HUES48 (cell line): ENCODE measurements around the gene SGCD.

ENCODE experiments used
- H3K27ac ChIP-seq: one replicate; pipeline ENCODE4 v1.7.0; 2013; ENCODE audit warnings: low read depth, low read length, inconsistent platforms
- H3K27me3 ChIP-seq: 2 replicates; pipeline ENCODE4 v1.6.1; 2013; ENCODE audit warnings: mild to moderate bottlenecking, low read length; ENCODE audit not compliant: control insufficient read depth, insufficient read depth
- H3K36me3 ChIP-seq: 2 replicates; pipeline ENCODE4 v1.6.1; 2013; ENCODE audit warnings: low read length; ENCODE audit not compliant: control insufficient read depth, insufficient read depth
- H3K4me1 ChIP-seq: 2 replicates; pipeline ENCODE4 v1.6.1; 2013; ENCODE audit warnings: mild to moderate bottlenecking, low read length; ENCODE audit not compliant: control insufficient read depth, insufficient read depth
- H3K4me3 ChIP-seq: 2 replicates; pipeline ENCODE4 v1.5.1; 2013; ENCODE audit warnings: mild to moderate bottlenecking, low read depth, low read length
- H3K9ac ChIP-seq: 2 replicates; pipeline ENCODE4 v1.6.1; 2013; ENCODE audit warnings: mild to moderate bottlenecking, low read depth, low read length, moderate library complexity
- H3K9me3 ChIP-seq: 2 replicates; pipeline ENCODE4 v1.6.1; 2013; ENCODE audit warnings: low read length; ENCODE audit not compliant: control insufficient read depth, insufficient read depth

The SGCD gene

GRCh38 chr5:156764176-156764971, 437.4 kb downstream of the SGCD start:
- no peaks in the 10 kb centered on the region for H3K27me3 ChIP-seq

DNA sequence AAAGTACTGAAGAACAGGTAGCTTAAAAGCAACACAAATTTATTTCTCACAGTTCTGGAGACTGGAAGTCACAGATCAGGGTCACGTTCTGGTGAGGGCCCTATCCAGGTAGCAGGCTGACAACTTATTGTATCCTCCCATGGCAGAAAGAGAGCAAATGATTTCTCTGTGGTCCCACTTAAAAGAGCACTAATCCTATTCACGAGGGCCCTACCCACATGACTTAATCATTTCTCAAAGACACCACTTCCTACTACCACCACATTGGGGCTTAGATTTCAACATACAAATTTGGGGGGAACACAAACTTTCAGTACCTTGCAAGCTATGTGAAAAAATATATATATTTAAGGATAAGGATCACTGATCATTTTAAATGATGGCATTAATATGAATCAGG, 447.3 kb downstream of the SGCD start:
- Histone ChIP-seq H3K4me3 (no peak overlapping the region), H3K9ac (no peak overlapping the region), H3K27ac (no peak overlapping the region), H3K36me3 (no peaks in the 10 kb centered on the region), H3K9me3 (no peaks in the 10 kb centered on the region), H3K4me1 (0 out of 2 replicates have a peak, but pooled peaks cover 3% of the 10 kb centered on the region), H3K27me3 (no peaks in the 10 kb centered on the region)

More at GRCh38 chr5:156764176-156764971, 437.4 kb downstream of the SGCD start:
- Histone ChIP-seq H3K4me3 (no peak overlapping the region), H3K4me1 (peaks cover 16% of the 10 kb centered on the region), H3K9ac (no peak overlapping the region), H3K36me3 (no peaks in the 10 kb centered on the region), H3K27ac (no peak overlapping the region), H3K9me3 (no peaks in the 10 kb centered on the region)

GRCh38 chr5:156778139-156778706, 451.3 kb downstream of the SGCD start:
- H3K27ac ChIP-seq, result no peak overlapping the region
- H3K4me1 ChIP-seq, result 0 out of 2 replicates have a peak, but pooled peaks cover 3% of the 10 kb centered on the region
- H3K27me3 ChIP-seq, result no peaks in the 10 kb centered on the region
- H3K9ac ChIP-seq, result no peak overlapping the region
- H3K4me3 ChIP-seq, result no peak overlapping the region
- H3K9me3 ChIP-seq, result no peaks in the 10 kb centered on the region
- H3K36me3 ChIP-seq, result no peaks in the 10 kb centered on the region

DNA sequence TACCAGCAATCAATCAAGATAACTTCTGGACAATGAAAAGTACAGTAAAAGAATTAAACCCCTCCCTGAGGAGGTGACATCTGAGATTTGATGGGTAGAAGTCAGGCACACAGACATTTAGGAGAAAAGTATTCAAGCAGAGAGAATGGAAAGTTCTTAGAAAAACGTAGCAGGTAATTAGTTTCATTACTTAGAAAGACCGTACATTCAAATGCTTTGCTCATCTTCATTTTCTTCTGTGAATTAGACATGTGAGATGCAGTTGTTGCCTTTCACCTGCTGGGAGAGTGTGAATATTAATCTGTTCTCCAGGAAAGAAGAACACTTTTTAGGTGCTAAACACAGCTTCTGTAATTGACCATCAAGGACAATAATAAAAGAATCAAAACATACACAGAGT, 451.8 kb downstream of the SGCD start:
- no peaks in the 10 kb centered on the region for H3K9me3 ChIP-seq
- H3K9ac ChIP-seq, result no peak overlapping the region
- no peaks in the 10 kb centered on the region for H3K36me3 ChIP-seq
- H3K27me3 ChIP-seq, result no peaks in the 10 kb centered on the region
- 0 out of 2 replicates have a peak, but pooled peaks cover 3% of the 10 kb centered on the region for H3K4me1 ChIP-seq
- H3K27ac ChIP-seq, result no peak overlapping the region
- H3K4me3 ChIP-seq, result no peak overlapping the region

- no peak overlapping the region for H3K27ac ChIP-seq
- no peaks in the 10 kb centered on the region for H3K36me3 ChIP-seq
- no peaks in the 10 kb centered on the region for H3K9me3 ChIP-seq
- 0 out of 2 replicates have a peak, but pooled peaks cover 3% of the 10 kb centered on the region for H3K4me1 ChIP-seq
- no peaks in the 10 kb centered on the region for H3K27me3 ChIP-seq
- H3K9ac ChIP-seq, result no peak overlapping the region
- no peak overlapping the region for H3K4me3 ChIP-seq
These were observed 452.5 kb downstream of the SGCD start for GRCh38 chr5:156779436-156779835.

- H3K27me3 ChIP-seq, result no peaks in the 10 kb centered on the region
- H3K4me3 ChIP-seq, result no peak overlapping the region
- H3K9me3 ChIP-seq, result no peaks in the 10 kb centered on the region
- H3K9ac ChIP-seq, result no peak overlapping the region
- H3K27ac ChIP-seq, result no peak overlapping the region
- H3K36me3 ChIP-seq, result no peaks in the 10 kb centered on the region
- H3K4me1 ChIP-seq, result 0 out of 2 replicates have a peak, but pooled peaks cover 3% of the 10 kb centered on the region
These were observed 456.1 kb downstream of the SGCD start for GRCh38 chr5:156783092-156783491.

- Histone ChIP-seq H3K27ac (no peak overlapping the region), H3K27me3 (no peaks in the 10 kb centered on the region), H3K9me3 (no peaks in the 10 kb centered on the region), H3K9ac (no peak overlapping the region), H3K4me1 (peaks cover 26% of the 10 kb centered on the region), H3K36me3 (no peaks in the 10 kb centered on the region), H3K4me3 (no peak overlapping the region)
These were observed 467.7 kb downstream of the SGCD start for GRCh38 chr5:156794687-156795086.

DNA sequence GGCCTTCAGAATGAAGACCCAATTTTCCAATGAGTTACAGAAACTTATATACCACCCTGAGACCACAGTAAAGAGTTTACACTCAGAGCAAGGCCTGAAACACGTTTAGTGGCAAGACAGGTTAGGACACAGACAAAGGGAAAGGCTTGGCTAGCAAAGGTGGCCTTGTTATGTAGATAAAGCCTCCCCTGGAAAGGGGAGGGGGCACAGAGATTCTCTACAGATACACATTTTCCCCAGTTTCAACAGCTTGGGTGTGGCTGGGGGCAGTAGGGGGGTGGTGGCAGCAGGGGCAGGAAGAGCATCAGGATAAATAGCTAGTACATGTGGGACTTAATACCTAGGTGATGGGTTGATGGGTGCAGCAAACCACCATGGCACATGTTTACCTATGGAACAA, 471.2 kb downstream of the SGCD start:
- Histone ChIP-seq H3K27me3 (no peaks in the 10 kb centered on the region), H3K4me1 (peaks cover 60% of the 10 kb centered on the region), H3K9ac (no peak overlapping the region), H3K9me3 (no peaks in the 10 kb centered on the region), H3K4me3 (no peak overlapping the region), H3K27ac (peak overlapping the region; percentile 15), H3K36me3 (no peaks in the 10 kb centered on the region)

DNA sequence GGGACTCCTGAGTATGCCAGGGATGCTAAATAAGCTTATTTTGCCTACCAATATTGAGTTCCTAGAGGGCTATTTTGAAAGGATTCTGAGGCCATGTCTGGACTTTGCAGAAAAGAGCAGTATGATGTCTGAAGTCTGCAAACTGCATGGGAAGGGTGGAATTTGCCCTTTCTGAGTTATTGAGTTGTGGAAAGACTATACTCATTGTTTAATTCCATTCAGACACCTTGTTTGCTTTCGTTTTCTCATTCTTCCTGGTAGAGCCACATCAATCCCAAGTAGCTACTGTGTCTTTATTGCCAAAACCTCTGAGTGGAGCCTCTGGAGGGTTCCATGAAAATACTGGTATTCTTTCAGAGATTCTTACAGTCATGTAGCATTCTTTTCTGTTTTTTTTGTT, 472.2 kb downstream of the SGCD start:
- no peaks in the 10 kb centered on the region for H3K36me3 ChIP-seq

GRCh38 chr5:156800929-156801328, 474.0 kb downstream of the SGCD start:
- H3K27ac ChIP-seq, result peak overlapping the region; percentile 87
- H3K9me3 ChIP-seq, result peaks cover under 1% of the 10 kb centered on the region; the same call in 1 of the 2 replicates
- peak overlapping the region; percentile 60 for H3K9ac ChIP-seq
- no peak overlapping the region for H3K4me3 ChIP-seq
- H3K36me3 ChIP-seq, result no peaks in the 10 kb centered on the region
- no peaks in the 10 kb centered on the region for H3K27me3 ChIP-seq
- peaks cover 74% of the 10 kb centered on the region for H3K4me1 ChIP-seq

More for the DNA sequence above, 472.2 kb downstream of the SGCD start:
- Histone ChIP-seq H3K4me1 (peaks cover 69% of the 10 kb centered on the region), H3K4me3 (no peak overlapping the region), H3K9me3 (no peaks in the 10 kb centered on the region), H3K9ac (no peak overlapping the region), H3K27me3 (no peaks in the 10 kb centered on the region), H3K27ac (peak overlapping the region; percentile 51)

- peaks cover 8% of the 10 kb centered on the region for H3K9me3 ChIP-seq
- peak overlapping the region; percentile 56 for H3K9ac ChIP-seq
- H3K36me3 ChIP-seq, result no peaks in the 10 kb centered on the region
- peak overlapping the region; percentile 16; the same call in 1 of the 2 replicates for H3K4me3 ChIP-seq
- peaks cover 67% of the 10 kb centered on the region for H3K4me1 ChIP-seq
- H3K27me3 ChIP-seq, result no peaks in the 10 kb centered on the region
- peak overlapping the region; percentile 87 for H3K27ac ChIP-seq
These were observed 475.5 kb downstream of the SGCD start for GRCh38 chr5:156802501-156802900.
